ENCODE measurements around the gene LRP6.

DNA sequence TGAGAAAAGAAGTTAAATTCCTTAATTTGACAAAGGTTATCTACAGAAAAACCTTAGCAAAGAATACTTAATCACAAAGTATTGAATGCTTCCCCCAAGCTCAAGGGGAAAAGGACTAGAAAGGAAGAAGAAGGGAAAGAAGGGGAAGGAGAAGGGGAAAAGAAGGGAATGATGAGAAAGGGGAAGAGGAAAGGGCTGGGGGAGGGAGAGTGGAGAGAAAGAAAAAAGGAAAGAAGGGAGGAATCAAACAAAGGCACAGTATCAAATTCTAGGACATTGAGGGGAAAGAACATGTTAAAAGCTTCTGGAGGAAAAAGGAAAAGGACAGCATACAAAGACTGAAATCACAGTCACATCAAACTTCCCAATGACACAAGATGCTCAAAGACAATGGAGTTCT lies 125.8 kb downstream of the LRP6 start:
- TF ChIP-seq CTCF (optimal IDR thresholded peaks at IDR 0.05 in 1 of 3, IDR thresholded peaks at IDR 0.05 in 1 of 3, conservative IDR thresholded peaks at IDR 0.05 in 1 of 3; ENCODE audit: extremely low read depth in 1 of 3, insufficient read depth in 2 of 3, low read length in 3 of 3) (no peak), EZH2 (IDR thresholded peaks at IDR 0.05; ENCODE audit: low read length) (no peak)
